SK-N-SH treated with all-trans-retinoic acid at 6 μM for 48 hours (cell line): ENCODE data around the gene CBFA2T3.

ENCODE experiments used
- ATAC-seq: fragments of 200-7000 bp; cut with Tn5 transposase; 3 replicates; pipeline ENCODE4 v1.9.1; 2020; ENCODE audit warnings: mild to moderate bottlenecking, moderate library complexity
- BACH2 ChIP-seq: fragments of 250-450 bp; sonication (Bioruptor Pico); IDR thresholded peaks from 2 replicates; pipeline ENCODE4 v1.9.0; 2021; ENCODE audit warnings: mild to moderate bottlenecking, borderline replicate concordance
- CSDC2 ChIP-seq: fragments of 250-450 bp; sonication (Bioruptor Pico); IDR thresholded peaks from 2 replicates; pipeline ENCODE4 v1.5.0; 2020; ENCODE audit warnings: mild to moderate bottlenecking, moderate library complexity
- ESRRG ChIP-seq: fragments of 250-450 bp; sonication (Bioruptor Pico); IDR thresholded peaks from 2 replicates; pipeline ENCODE4 v1.6.1; 2021; ENCODE audit warnings: mild to moderate bottlenecking
- GLIS3 ChIP-seq: fragments of 250-450 bp; sonication (Bioruptor Pico); IDR thresholded peaks from 2 replicates; pipeline ENCODE4 v1.5.0; 2020; ENCODE audit warnings: mild to moderate bottlenecking, moderate library complexity
- ISL1 ChIP-seq: fragments of 250-450 bp; sonication (Bioruptor Pico); IDR thresholded peaks from 2 replicates; pipeline ENCODE4 v2.1.2; 2022; ENCODE audit warnings: mild to moderate bottlenecking, moderate library complexity
- OSR1 ChIP-seq: fragments of 250-450 bp; sonication (Bioruptor Pico); IDR thresholded peaks from 2 replicates; pipeline ENCODE4 v1.8.0; 2022; ENCODE audit warnings: moderate library complexity, mild to moderate bottlenecking, inconsistent platforms
- PPARA ChIP-seq: fragments of 250-450 bp; sonication (Bioruptor Pico); IDR thresholded peaks from 2 replicates; pipeline ENCODE4 v1.5.0; 2020; ENCODE audit warnings: mild to moderate bottlenecking, borderline replicate concordance
- RARB ChIP-seq: fragments of 250-450 bp; sonication (Bioruptor Pico); IDR thresholded peaks from 2 replicates; pipeline ENCODE4 v1.8.0; 2021; ENCODE audit warnings: mild to moderate bottlenecking, moderate library complexity
- SNAI2 ChIP-seq: fragments of 250-450 bp; sonication (Bioruptor Pico); IDR thresholded peaks from 2 replicates; pipeline ENCODE4 v1.5.0; 2020; ENCODE audit warnings: mild to moderate bottlenecking, moderate library complexity
- TCF4 ChIP-seq: fragments of 250-450 bp; sonication (Bioruptor Pico); IDR thresholded peaks from 2 replicates; pipeline ENCODE4 v1.8.0; 2021; ENCODE audit warnings: mild to moderate bottlenecking, moderate library complexity, borderline replicate concordance
- TOX ChIP-seq: fragments of 250-450 bp; sonication (Bioruptor Pico); IDR thresholded peaks from 2 replicates; pipeline ENCODE4 v1.8.0; 2021; ENCODE audit warnings: mild to moderate bottlenecking, moderate library complexity, borderline replicate concordance
- ZC3H10 ChIP-seq: fragments of 250-450 bp; sonication (Bioruptor Pico); IDR thresholded peaks from 2 replicates; pipeline ENCODE4 v1.5.1; 2021; ENCODE audit warnings: mild to moderate bottlenecking, moderate library complexity
- ZFP3 ChIP-seq: fragments of 250-450 bp; sonication (Bioruptor Pico); IDR thresholded peaks from 2 replicates; pipeline ENCODE4 v1.5.0; 2020; ENCODE audit warnings: mild to moderate bottlenecking, moderate library complexity
- ZFP30 ChIP-seq: fragments of 450-650 bp; formaldehyde crosslinking; IDR thresholded peaks from 2 replicates; pipeline ENCODE4 v1.5.0; 2022; ENCODE audit warnings: mild to moderate bottlenecking, moderate library complexity
- ZNF565 ChIP-seq: fragments of 450-650 bp; formaldehyde crosslinking; conservative IDR thresholded peaks from 2 replicates; pipeline ENCODE4 v1.5.0; 2020; ENCODE audit warnings: low read depth, mild to moderate bottlenecking, moderate library complexity
- ZNF70 ChIP-seq: fragments of 450-650 bp; formaldehyde crosslinking; IDR thresholded peaks from 2 replicates; pipeline ENCODE4 v1.5.0; 2020; ENCODE audit warnings: mild to moderate bottlenecking, moderate library complexity
- ZNF8 ChIP-seq: fragments of 450-650 bp; formaldehyde crosslinking; IDR thresholded peaks from 2 replicates; pipeline ENCODE4 v1.5.0; 2020; ENCODE audit warnings: mild to moderate bottlenecking, moderate library complexity
- TF ChIP-seq, protein P1 (sequence below): fragments of 250-450 bp; sonication (Bioruptor Pico); IDR thresholded peaks from 2 replicates; pipeline ENCODE4 v1.8.0; 2021; ENCODE audit warnings: low read depth, mild to moderate bottlenecking, moderate library complexity, borderline replicate concordance
- TF ChIP-seq, protein P2 (sequence below): fragments of 250-450 bp; sonication (Bioruptor Pico); IDR thresholded peaks from 2 replicates; pipeline ENCODE4 v1.5.1; 2020; ENCODE audit warnings: low read depth, mild to moderate bottlenecking, moderate library complexity
- TF ChIP-seq, protein P3 (sequence below): fragments of 250-450 bp; sonication (Bioruptor Pico); IDR thresholded peaks from 2 replicates; pipeline ENCODE4 v1.5.0; 2020; ENCODE audit warnings: mild to moderate bottlenecking, moderate library complexity

The CBFA2T3 gene

DNA sequence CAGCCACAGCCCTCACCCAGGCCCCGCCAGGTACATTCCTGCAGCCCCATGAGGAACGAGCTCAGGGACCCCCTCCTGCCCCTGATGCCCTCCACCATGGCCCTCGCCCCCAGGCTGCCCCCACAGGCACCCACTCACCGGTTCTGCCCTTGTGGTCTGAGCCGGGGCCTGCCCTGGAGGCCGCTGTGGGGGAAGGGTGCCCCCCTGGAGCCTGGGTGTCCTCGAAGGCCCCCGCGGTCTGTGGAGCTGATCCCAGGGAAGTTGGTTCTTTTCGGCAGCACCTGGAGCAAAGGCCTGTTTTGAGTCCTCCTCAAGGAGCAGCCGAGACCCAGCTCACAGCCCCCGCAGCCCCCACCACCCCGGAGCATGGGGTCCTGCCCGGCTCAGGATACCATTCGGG lies 112.9 kb downstream of the CBFA2T3 start:
- ATAC-seq: no peak
- no peak for TF ChIP-seq ISL1
- no peak for TF ChIP-seq ESRRG
- TF ChIP-seq, protein P1, sequence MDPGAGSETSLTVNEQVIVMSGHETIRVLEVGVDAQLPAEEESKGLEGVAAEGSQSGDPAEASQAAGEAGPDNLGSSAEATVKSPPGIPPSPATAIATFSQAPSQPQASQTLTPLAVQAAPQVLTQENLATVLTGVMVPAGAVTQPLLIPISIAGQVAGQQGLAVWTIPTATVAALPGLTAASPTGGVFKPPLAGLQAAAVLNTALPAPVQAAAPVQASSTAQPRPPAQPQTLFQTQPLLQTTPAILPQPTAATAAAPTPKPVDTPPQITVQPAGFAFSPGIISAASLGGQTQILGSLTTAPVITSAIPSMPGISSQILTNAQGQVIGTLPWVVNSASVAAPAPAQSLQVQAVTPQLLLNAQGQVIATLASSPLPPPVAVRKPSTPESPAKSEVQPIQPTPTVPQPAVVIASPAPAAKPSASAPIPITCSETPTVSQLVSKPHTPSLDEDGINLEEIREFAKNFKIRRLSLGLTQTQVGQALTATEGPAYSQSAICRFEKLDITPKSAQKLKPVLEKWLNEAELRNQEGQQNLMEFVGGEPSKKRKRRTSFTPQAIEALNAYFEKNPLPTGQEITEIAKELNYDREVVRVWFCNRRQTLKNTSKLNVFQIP (CRISPR knock-in tag): no peak
- TF ChIP-seq RARB (CRISPR knock-in tag): no peak

DNA sequence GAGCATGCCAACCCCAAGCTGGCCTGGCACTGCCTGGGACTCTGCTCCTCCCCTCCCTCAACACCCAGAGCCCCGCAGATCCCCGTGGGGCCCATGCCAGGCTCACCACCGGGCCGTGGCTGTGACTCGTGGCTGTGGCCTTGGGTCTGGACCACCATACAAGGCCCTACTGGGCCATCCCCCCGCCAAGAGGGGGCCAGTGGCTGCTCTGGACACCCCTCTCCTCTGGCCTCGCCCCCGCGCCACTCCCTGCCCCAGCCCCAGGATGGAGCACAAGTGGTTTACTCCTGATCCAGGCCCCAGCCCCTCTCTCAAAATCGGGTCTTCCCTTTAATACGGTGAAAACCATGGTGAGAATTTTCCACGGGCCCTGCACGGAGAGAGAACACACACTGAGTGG lies 113.6 kb downstream of the CBFA2T3 start:
- no peak for ATAC-seq
- TF ChIP-seq TCF4 (CRISPR knock-in tag): no peak
- TF ChIP-seq CSDC2 (CRISPR knock-in tag): no peak
- TF ChIP-seq SNAI2: no peak
- TF ChIP-seq ZNF8 (CRISPR knock-in tag): no peak
- TF ChIP-seq, protein P2, sequence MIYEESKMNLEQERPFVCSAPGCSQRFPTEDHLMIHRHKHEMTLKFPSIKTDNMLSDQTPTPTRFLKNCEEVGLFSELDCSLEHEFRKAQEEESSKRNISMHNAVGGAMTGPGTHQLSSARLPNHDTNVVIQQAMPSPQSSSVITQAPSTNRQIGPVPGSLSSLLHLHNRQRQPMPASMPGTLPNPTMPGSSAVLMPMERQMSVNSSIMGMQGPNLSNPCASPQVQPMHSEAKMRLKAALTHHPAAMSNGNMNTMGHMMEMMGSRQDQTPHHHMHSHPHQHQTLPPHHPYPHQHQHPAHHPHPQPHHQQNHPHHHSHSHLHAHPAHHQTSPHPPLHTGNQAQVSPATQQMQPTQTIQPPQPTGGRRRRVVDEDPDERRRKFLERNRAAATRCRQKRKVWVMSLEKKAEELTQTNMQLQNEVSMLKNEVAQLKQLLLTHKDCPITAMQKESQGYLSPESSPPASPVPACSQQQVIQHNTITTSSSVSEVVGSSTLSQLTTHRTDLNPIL (CRISPR knock-in tag): no peak
- TF ChIP-seq TOX: no peak
- TF ChIP-seq, protein P1 (CRISPR knock-in tag): no peak
- TF ChIP-seq, protein P3, sequence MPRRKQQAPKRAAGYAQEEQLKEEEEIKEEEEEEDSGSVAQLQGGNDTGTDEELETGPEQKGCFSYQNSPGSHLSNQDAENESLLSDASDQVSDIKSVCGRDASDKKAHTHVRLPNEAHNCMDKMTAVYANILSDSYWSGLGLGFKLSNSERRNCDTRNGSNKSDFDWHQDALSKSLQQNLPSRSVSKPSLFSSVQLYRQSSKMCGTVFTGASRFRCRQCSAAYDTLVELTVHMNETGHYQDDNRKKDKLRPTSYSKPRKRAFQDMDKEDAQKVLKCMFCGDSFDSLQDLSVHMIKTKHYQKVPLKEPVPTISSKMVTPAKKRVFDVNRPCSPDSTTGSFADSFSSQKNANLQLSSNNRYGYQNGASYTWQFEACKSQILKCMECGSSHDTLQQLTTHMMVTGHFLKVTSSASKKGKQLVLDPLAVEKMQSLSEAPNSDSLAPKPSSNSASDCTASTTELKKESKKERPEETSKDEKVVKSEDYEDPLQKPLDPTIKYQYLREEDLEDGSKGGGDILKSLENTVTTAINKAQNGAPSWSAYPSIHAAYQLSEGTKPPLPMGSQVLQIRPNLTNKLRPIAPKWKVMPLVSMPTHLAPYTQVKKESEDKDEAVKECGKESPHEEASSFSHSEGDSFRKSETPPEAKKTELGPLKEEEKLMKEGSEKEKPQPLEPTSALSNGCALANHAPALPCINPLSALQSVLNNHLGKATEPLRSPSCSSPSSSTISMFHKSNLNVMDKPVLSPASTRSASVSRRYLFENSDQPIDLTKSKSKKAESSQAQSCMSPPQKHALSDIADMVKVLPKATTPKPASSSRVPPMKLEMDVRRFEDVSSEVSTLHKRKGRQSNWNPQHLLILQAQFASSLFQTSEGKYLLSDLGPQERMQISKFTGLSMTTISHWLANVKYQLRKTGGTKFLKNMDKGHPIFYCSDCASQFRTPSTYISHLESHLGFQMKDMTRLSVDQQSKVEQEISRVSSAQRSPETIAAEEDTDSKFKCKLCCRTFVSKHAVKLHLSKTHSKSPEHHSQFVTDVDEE (CRISPR knock-in tag): no peak
- TF ChIP-seq OSR1 (CRISPR knock-in tag): no peak

DNA sequence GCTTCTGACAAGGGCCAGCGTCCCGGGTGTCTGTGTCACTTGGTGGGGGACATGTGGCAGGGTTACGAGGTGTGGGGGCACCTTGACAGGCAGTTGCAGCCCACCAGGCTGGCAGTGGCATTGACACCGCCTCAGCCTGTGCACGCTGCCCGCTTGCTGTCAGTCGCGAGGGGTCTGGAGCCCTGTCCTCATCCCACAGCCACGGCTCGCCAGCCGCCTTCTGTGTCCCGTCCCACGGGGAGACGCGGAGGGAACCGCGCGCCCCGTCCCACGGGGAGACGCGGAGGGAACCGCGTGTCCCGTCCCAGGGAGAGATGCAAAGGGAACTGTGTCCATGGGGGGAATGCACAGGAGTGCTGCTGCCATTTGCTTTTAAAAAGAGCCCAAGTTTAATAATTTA lies 114.0 kb downstream of the CBFA2T3 start:
- no peak for ATAC-seq

DNA sequence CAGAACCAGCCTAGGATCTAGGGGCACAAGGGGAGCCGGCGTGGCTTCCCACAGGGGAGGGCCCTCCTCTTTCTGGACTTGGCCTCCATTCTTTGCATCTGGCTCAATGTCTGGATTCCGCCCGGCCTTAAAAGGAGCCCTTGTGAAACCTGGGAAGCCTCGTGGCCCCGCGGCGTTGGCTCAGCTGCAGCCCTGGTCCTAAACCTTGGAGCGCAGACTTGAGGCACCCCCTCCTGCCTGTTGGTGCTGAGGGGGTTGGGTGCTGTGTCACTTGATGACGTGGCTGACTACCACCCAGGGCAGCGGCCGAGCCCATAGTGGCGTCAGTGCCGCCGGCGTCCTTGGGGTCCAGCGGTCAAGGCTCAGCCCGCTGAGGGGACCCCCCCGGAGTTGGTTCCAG lies 115.6 kb downstream of the CBFA2T3 start:
- ATAC-seq: no peak
- TF ChIP-seq CSDC2 (CRISPR knock-in tag) (no peak), ZFP3 (CRISPR knock-in tag) (no peak), ZNF565 (CRISPR knock-in tag) (no peak), GLIS3 (CRISPR knock-in tag) (no peak), PPARA (CRISPR knock-in tag) (no peak), ZC3H10 (no peak), ZFP30 (CRISPR knock-in tag) (no peak), RARB (CRISPR knock-in tag) (no peak), BACH2 (CRISPR knock-in tag) (no peak), ZNF70 (no peak), ISL1 (no peak), TOX (no peak), ZNF8 (CRISPR knock-in tag) (no peak), ESRRG (no peak), SNAI2 (no peak)
- TF ChIP-seq, protein P2 (CRISPR knock-in tag): no peak
- TF ChIP-seq, protein P1 (CRISPR knock-in tag): no peak

More for the DNA sequence above, 114.0 kb downstream of the CBFA2T3 start:
- no peak for TF ChIP-seq ESRRG
- no peak for TF ChIP-seq ZFP30 (CRISPR knock-in tag)
